Osteoblast (primary cell): Measurements from ENCODE around the gene ZNF296. TPM values are rescaled to one million over a fixed set of nuclear protein-coding genes. Genes with fewer than 3 reads are reported as not detected.
"Not testable (repeated sequence)": the region's sequence is repeated elsewhere in the genome, so short reads cannot be mapped to it uniquely, and the experiment has no call there.

Experiments
- DNase-seq: peaks from one replicate; pipeline ENCODE4 v3.0.0; 2011; ENCODE audit warnings: low spot score, mixed read lengths; ENCODE audit not compliant: insufficient read length; ENCODE audit errors: missing footprints
- H2AFZ ChIP-seq: 2 replicates; pipeline ENCODE4 v1.6.0; 2011; ENCODE audit warnings: mild to moderate bottlenecking, low read length
- H3K27ac ChIP-seq: 2 replicates; pipeline ENCODE4 v1.5.1; 2011; ENCODE audit warnings: mild to moderate bottlenecking, low read depth, low read length, moderate library complexity
- H3K27me3 ChIP-seq: 2 replicates; pipeline ENCODE4 v1.6.0; 2012; ENCODE audit warnings: mild to moderate bottlenecking, control low read depth, inconsistent platforms, low read length, moderate library complexity; ENCODE audit not compliant: insufficient read depth
- H3K36me3 ChIP-seq: 2 replicates; pipeline ENCODE4 v1.5.1; 2011; ENCODE audit warnings: mild to moderate bottlenecking, low read length, control low read depth, moderate library complexity; ENCODE audit not compliant: insufficient read depth
- H3K4me1 ChIP-seq: 2 replicates; pipeline ENCODE4 v1.5.1; 2011; ENCODE audit warnings: mild to moderate bottlenecking, low read length, control low read depth, moderate library complexity; ENCODE audit not compliant: insufficient read depth
- H3K4me2 ChIP-seq: 2 replicates; pipeline ENCODE4 v1.6.0; 2011; ENCODE audit warnings: mild to moderate bottlenecking, low read length; ENCODE audit not compliant: insufficient read depth
- H3K4me3 ChIP-seq: fragments of 200-600 bp; sonication (generic); 3 replicates; pipeline ENCODE4 v1.5.1; 2012; ENCODE audit warnings: mild to moderate bottlenecking, low read length, inconsistent platforms; ENCODE audit not compliant: insufficient read depth
- H3K79me2 ChIP-seq: 2 replicates; pipeline ENCODE4 v1.6.0; 2012; ENCODE audit warnings: mild to moderate bottlenecking, low read length, control low read depth, inconsistent platforms; ENCODE audit not compliant: insufficient read depth
- H3K9me3 ChIP-seq: 2 replicates; pipeline ENCODE4 v1.5.1; 2011; ENCODE audit warnings: low read depth, low read length, control low read depth
- H4K20me1 ChIP-seq: 2 replicates; pipeline ENCODE4 v1.6.0; 2012; ENCODE audit warnings: mild to moderate bottlenecking, low read length, control low read depth; ENCODE audit not compliant: insufficient read depth
- total RNA-seq: library from RNA; depleted of rRNA; stranded (reverse); fragments of >200 nt; gene quantifications from 2 replicates; pipeline ENCODE4 v1.2.3, GENCODE V29; 2012
- TF ChIP-seq, protein P1 (sequence below): IDR thresholded peaks from 2 replicates; pipeline ENCODE4 v1.5.1; 2011; ENCODE audit warnings: mild to moderate bottlenecking, low read depth, low read length, moderate library complexity; ENCODE audit errors: extremely low read depth

The ZNF296 gene
- total RNA-seq, 1 donor = not detected

DNA sequence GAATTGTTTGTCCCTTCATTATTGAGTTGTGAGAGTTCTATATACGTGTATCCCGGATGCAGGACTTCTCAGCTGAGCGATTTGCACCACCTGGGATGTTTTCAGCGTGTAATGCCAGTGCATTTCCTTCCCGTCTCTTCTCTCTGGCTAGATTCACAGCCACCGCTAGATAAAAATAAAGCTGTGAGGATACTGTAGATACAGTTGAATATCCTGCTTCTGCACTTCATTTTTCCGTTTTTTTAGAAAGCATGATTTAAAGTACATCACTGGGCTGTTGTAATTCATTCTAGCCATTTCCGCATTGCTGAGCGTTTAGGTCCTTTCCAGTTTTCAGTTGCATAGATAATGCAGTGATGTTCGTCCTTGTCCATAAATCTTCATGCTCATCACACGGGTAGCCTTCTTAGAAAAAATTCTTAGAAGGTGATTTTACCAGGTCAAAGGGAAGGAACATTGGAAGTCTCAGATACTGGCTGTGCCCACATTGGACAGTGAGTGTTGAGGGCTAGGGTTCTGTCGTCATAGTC, 31.4 kb upstream of the ZNF296 start:
- peaks cover 60% of the 10 kb centered on the region for H4K20me1 ChIP-seq
- DNase-seq = no peak
- H3K27ac ChIP-seq = no peak overlapping the region
- H3K4me2 ChIP-seq = no peak overlapping the region
- no peaks in the 10 kb centered on the region for H3K9me3 ChIP-seq
- H3K4me3 ChIP-seq = no peak overlapping the region
- no peaks in the 10 kb centered on the region for H3K27me3 ChIP-seq
- H3K4me1 ChIP-seq = peaks cover 5% of the 10 kb centered on the region
- H3K36me3 ChIP-seq = no peaks in the 10 kb centered on the region
- TF ChIP-seq, protein P1, sequence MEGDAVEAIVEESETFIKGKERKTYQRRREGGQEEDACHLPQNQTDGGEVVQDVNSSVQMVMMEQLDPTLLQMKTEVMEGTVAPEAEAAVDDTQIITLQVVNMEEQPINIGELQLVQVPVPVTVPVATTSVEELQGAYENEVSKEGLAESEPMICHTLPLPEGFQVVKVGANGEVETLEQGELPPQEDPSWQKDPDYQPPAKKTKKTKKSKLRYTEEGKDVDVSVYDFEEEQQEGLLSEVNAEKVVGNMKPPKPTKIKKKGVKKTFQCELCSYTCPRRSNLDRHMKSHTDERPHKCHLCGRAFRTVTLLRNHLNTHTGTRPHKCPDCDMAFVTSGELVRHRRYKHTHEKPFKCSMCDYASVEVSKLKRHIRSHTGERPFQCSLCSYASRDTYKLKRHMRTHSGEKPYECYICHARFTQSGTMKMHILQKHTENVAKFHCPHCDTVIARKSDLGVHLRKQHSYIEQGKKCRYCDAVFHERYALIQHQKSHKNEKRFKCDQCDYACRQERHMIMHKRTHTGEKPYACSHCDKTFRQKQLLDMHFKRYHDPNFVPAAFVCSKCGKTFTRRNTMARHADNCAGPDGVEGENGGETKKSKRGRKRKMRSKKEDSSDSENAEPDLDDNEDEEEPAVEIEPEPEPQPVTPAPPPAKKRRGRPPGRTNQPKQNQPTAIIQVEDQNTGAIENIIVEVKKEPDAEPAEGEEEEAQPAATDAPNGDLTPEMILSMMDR = no peak
- peaks cover 95% of the 10 kb centered on the region for H3K79me2 ChIP-seq
- no peak overlapping the region for H2AFZ ChIP-seq

GRCh38 chr19:45106363-45106762, 30.1 kb upstream of the ZNF296 start:
- H3K36me3 ChIP-seq, DNase-seq, H3K4me1 ChIP-seq, H3K27ac ChIP-seq, H3K4me3 ChIP-seq, H3K9me3 ChIP-seq, H3K27me3 ChIP-seq, H3K4me2 ChIP-seq, H2AFZ ChIP-seq: not testable (repeated sequence)
- peaks cover 66% of the 10 kb centered on the region for H4K20me1 ChIP-seq
- H3K79me2 ChIP-seq = peaks cover 95% of the 10 kb centered on the region

- Histone ChIP-seq H3K27me3 (no peaks in the 10 kb centered on the region), H3K4me2 (no peak overlapping the region), H3K4me3 (no peak overlapping the region), H3K79me2 (peaks cover 97% of the 10 kb centered on the region), H3K9me3 (no peaks in the 10 kb centered on the region), H3K36me3 (no peaks in the 10 kb centered on the region), H3K4me1 (peaks cover 13% of the 10 kb centered on the region), H3K27ac (no peak overlapping the region), H4K20me1 (peaks cover 70% of the 10 kb centered on the region), H2AFZ (no peak overlapping the region)
- DNase-seq = no peak
- TF ChIP-seq, protein P1 = no peak
These were observed 28.5 kb upstream of the ZNF296 start for GRCh38 chr19:45104658-45105349.

- Histone ChIP-seq H3K36me3 (no peaks in the 10 kb centered on the region), H2AFZ (no peak overlapping the region), H4K20me1 (peaks cover 73% of the 10 kb centered on the region), H3K4me2 (peak overlapping the region; percentile 39), H3K4me3 (peak overlapping the region; percentile 42), H3K27ac (no peak overlapping the region), H3K27me3 (no peaks in the 10 kb centered on the region), H3K79me2 (peaks cover 97% of the 10 kb centered on the region), H3K4me1 (peaks cover 21% of the 10 kb centered on the region), H3K9me3 (no peaks in the 10 kb centered on the region)
- TF ChIP-seq, protein P1 = no peak
- DNase-seq = no peak
These were observed 27.4 kb upstream of the ZNF296 start for GRCh38 chr19:45103508-45104319.
